GM21576 (cell line): ENCODE data around the gene STX1B.
"Not testable (repeated sequence)": the region's sequence is repeated elsewhere in the genome, so short reads cannot be mapped to it uniquely, and the experiment has no call there.

Experiments used
- ATAC-seq: cut with Tn5 transposase; IDR thresholded peaks from one replicate; pipeline ENCODE4 v1.9.1; 2021; ENCODE audit warnings: mild to moderate bottlenecking, moderate library complexity; ENCODE audit not compliant: unreplicated experiment

Gene STX1B

DNA sequence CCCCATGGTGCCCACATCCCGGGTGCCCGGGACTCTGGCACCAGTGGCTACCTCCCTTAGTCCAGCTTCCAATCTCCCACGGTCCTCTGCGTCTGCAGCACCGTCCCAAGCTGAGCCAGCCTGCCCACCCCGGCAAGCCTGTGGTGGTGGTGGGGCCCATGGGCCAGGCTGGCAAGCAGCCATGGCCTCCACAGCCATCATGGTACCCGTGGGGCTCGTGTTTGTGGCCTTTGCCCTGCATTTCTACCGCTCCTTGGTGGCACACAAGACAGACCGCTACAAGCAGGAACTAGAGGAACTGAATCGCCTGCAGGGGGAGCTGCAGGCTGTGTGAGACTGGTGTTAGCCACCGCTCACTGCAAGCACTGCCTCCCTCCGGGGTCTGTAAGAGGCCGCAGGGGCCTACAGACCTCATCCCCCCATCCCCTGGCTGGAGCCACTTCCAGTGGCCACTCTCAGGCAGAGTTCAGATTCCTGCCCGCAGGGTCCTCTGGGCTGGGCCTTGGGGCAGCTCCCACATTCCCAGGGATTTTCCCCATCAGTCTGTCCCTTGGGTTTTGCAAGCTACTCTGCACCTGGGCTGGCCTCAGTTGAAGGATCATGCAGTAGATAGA is 56.8 kb downstream of the STX1B start:
- ATAC-seq: no peak

DNA sequence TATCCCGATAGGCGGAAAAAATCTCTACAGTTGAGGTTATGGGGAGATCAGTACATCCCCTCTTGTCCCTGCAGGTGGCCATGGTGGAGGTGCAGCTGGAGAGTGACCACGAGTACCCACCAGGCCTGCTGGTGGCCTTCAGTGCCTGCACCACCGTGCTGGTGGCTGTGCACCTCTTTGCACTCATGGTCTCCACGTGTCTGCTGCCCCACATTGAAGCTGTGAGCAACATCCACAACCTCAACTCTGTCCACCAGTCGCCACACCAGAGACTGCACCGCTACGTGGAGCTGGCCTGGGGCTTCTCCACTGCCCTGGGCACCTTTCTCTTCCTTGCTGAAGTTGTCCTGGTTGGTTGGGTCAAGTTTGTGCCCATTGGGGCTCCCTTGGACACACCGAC is 57.3 kb downstream of the STX1B start:
- no peak for ATAC-seq

DNA sequence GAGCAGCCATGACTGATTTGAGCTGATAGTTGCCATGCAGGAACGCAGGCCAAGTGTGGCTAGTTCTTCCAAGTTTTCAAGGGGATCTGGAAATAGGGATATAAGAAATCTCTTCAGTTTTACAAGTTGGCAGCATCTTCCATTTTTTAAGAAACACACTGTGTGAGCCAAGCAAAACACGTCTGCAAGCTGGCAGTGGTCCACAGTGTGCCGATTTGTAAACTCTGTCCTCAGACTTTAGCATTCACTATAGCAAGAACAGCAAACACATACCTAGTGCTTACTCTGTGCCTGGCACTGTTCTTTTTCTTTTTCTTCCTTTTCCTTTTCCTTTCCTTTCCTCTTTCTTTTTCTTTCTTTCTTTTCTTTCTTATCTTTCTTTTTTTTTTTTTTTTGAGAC is 58.7 kb downstream of the STX1B start:
- no peak for ATAC-seq

DNA sequence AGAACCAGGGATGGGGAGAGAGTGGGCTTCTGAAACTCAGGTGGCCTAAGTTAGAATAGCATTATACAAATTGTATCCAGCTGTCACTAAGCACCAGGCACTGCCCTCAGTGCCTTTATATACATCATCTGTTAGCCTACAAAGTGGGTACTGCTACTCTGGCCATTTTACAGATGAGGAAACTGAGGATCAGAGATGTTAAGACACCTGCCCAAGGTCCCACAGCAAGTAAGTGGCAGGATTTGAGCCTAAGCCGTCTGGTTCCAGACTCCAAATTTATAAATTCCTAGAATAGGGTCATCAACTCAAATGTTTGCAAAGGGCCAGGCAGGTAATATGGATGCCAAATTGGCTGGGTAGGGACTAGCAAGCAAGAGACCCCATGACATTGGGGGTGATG is 59.2 kb downstream of the STX1B start:
- ATAC-seq: no peak

DNA sequence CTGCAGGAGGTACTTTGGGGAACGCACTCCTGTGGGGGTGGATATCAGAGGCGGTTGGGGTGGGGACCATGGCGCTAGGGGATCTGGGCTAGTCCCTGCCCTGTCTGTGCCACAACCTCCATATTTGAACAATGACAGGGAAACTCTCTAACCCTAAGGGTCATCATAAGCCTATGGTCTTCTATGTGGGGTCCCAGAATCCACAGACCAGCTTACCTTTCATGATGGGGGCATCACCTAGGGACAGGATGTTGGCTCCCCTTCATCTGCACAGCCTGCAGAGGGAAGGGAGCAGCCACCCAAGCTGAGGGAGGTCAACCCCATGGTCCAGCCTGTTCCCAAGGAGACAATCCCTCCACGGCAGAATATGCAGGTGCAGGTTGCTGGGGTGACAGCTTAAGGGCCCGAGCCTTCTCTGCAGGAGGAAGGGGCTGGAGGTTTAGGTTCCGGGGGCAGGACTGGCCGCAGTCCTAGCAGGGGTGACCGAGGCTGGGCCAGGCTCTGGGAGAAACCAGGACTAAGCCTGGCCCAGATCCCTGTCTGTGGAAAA is 59.8 kb downstream of the STX1B start:
- ATAC-seq: no peak

DNA sequence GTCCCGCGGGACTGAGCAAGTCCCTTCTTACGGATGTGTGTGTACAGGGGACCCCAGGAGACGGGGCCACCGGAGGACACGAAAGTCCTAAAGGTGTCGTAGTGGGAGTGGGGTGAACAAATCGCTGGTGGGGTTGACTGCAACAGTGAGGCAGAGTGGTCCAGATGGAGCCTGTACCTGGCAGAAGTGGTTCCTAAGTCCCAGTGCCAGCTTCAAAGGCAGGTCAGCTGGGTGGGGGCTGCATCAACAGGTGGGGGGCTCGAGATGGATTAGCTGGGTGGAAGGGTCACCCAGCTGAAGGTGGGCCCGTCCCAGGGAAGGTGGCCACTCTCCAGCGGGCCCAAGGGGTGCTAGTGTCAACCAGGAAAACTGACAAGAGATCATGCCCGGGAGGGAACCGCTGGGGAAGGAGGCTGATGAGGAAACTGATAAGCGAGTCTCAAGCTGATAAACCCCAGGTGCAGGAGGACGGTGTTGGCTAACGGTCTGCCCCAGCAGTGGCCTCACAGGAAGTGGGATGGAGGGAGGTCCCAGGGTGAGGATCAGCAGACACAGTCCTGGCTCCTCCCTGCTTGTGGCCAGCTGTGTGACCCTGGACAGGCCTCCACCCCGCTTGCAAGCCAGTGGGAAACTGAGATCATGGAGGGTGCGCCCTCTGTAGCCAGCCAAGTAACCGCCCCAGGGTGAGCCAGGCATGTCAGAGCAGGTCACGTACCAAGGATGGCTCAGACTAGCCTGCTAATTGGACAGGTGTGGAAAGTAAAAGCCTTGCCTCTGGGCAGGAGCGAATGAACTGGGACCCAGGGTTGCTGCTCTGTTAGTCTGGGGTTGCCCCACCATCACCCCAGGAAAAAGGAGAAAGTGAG is 60.6 kb downstream of the STX1B start:
- peak; percentile 46 for ATAC-seq

DNA sequence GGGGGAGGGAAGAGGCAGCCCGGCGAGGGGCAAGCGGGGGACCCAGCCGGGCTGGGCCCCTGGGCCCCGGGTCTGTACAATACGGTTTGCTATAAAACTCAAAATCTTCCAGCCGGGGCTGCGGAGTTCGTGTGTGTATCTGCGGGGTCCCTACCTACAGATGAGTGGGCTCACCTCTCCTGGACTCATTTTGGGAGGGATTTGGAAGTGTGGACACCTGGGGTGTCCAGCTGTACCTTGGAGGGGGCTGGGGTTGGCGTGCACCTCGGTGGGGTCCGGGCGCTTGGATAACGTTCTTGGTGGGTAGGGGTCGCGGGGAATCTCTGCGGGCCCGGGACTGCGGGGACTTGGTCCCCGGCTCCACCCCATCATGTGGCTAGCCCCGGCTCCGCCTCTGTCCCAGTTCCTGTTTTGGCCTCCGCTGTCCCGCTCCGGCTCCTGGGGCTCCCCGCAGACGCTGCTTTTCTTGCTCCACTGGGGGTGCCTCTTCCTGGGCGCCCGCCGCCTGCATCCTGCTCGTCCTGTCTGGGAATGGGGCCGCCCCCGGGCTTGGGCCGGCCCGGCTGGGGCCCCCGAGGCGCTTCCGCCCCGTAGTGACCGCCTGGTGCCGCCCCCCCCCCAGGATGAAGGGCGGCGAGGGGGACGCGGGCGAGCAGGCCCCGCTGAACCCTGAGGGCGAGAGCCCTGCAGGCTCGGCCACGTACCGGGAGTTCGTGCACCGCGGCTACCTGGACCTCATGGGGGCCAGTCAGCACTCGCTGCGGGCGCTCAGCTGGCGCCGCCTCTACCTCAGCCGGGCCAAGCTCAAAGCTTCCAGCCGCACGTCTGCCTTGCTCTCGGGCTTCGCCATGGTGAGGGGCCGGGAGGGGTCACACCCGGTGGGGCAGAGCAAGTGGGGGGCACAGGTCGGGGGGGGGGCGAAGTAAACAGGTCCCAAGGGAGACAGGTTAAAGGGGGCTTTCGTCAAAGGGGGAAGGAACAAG is 61.5 kb downstream of the STX1B start, which contains the start of gene ORAI3:
Gene ORAI3, plus strand, starts transcription at position 402 of the 983 bp plus-strand sequence. Its CDS starts 222 bp downstream, at position 624.
- ATAC-seq: peak; percentile 70

DNA sequence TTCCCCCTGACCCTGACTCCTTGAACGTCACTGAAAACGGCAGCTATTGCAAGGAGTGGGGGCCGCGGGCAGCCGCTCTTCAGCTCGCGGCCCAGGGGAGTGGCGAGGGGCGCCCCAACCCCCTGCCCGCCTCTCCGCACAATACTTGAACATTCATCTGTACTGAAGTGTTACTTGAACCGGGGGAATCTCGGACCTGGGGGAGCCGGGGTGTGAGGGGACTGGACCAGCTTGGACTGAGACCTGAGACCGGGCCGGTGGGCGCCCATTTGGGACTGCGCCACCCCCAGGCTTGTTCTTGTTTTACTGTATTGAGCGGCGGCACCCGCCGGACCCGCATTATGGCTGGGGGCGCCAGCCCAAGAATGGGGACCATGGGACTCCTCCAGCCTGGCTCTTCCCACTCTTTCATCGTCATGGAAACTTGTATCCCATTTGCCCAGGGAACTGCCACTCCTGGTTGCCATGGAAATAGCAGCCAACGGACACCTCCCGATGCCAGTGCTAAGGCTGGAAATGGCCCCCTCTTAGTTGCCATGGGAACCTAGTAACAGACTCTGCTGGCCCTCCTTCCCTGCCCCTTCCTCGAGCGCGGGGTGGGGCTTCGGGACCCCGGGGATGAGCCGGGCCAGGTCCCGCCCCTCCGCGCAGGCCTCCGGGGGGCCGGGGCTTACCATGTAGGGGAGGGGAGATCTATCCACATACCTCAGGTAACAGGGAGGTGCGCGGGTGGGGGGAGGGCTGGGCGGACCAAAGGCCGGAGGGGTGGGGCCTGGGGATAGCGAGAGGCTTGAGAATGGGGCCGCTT is 62.4 kb downstream of the STX1B start:
- ATAC-seq: no peak

DNA sequence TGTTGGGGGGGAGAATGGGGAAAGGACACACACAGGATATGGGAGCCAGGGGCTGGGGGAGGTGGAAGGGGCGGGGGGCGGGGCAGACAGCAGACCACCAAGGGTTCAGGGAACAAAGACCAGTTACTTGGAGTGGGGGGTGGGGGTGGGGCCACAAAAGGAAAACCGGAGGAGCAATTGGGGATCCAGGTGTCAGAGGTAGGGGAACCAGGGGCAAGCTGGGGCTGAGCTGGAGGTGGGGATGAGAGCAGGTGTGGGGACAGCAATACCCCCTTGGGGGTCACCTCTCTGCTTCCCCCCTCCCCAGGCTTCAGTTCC is 62.9 kb downstream of the STX1B start:
- ATAC-seq: no peak

DNA sequence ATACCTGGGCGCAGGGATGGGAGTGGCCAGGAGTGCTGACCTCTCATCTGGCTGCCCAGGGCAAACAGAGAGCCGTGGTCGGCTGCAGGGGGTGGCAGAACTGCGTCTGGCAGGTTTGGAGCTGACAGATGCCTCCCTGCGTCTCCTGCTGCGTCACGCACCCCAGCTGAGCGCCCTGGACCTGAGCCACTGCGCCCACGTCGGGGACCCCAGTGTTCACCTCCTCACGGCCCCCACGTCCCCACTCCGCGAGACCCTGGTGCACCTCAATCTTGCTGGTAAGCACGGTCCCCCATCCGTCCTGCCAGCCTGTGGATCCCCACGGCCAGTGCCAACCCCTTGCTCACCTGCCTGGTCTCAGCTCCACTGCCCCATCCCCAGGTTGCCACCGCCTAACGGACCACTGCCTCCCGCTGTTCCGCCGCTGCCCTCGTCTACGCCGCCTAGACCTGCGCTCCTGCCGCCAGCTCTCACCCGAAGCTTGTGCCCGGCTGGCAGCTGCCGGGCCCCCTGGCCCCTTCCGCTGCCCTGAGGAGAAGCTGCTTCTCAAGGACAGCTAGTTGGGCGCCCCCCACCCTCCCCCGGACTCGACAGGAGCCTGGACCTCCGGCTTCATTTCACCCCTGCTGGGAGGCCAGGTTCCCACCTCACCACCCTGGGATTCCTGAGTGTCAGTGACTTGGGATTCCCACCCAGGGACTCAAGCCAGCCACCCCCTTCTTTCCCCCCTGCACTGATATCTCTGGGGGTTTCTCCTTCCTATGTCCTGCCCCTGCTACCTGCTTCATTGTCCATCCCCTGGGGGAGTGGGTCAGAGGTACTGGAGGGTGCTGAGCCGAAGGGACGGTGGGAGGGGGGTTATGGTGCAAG is 63.5 kb downstream of the STX1B start:
- no peak for ATAC-seq

DNA sequence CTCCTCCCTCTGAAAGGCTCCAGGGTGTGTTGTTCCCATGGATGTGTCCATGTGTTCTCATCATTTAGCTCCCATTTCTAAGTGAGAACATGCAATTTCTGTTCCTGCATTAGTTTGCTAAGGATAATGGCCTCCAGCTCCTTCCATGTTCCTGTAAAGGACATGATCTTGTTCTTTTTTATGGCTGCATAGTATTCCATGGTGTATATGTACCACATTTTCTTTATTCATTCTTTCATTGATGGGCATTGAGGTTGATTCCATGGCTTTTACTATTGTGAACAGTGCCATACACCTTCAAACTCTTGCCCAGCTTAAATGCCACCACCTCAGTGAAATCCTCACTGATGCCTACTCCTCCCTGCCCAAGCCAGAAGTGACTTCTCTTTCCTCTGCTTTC is 66.1 kb downstream of the STX1B start:
- no peak for ATAC-seq

DNA sequence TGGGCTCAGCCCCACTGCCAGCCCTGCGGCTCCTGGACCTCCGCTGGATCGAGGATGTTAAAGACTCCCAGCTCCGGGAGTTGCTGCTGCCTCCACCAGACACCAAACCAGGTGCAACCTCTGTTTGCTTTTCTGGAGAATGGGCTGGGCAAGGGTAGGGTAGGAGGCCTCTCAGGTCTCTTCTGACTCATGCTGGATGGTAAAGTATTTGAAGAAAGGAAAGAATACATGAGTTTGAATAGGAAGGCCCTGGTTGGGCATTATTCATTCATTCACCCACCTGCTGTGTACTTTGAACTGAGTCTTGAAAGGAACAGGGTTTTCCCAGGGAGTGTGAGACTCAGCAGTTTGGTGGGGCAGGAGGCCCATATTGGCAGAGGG is 68.0 kb downstream of the STX1B start:
- ATAC-seq: no peak

DNA sequence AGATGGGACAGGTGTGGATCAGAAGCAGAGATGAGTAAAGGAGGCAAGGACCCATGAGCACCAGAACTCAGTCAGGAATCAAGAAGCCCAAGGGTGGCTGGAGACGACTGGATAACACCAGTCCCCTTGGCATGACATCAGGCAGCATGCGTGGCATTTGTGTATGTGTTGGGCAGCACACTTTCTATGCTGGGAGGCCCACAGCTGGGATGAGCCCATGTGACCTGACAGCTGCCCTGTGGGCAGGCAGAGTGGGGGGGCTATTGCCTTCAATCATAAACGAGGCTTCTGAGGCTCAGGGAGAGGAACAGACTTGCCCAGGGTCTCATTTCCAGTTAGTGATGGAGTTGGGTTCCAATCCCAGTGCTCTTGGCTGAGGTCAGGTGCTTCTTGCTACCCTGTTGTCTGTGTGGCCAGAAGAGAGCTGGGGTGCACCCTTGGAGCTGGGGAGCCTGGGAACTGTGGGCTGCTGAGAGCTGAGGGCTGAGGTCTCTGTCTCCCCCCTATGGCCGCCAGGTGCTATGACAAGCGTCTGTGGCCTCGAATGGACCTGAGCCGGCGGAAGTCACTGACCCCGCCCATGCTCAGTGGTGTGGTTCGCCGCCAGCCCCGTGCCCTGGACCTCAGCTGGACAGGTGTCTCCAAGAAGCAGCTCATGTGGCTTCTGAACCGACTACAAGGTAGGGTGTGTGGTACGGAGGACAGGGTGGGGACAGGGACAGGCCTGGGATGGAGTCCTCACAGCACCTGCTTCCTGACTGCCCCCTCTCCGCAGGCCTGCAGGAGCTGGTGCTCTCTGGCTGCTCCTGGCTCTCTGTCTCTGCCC is 68.6 kb downstream of the STX1B start:
- peak; percentile 84 for ATAC-seq

DNA sequence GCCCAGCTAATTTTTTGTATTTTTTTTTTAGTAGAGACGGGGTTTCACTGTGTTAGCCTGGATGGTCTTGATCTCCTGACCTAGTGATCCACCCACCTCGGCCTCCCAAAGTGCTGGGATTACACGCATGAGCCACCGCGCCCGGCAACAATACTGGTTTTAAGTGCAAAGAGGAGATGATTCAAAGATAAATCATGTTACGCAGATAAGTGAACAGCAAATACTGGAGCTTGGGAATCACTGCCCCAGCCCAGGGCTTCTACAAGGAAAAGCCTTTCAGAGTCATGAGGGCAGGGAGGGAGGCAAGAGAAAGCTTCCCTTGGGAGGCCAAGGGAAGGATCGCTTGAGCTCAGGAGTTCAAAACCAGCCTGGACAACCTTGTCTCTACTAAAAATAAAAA is 70.9 kb downstream of the STX1B start:
- not testable (repeated sequence) for ATAC-seq
